ENCODE data around the gene GALNTL6.

GRCh38 chr4:171983935-171984805, 171.0 kb downstream of the GALNTL6 start:
- no peak for TF ChIP-seq POLR2A (IDR thresholded peaks at IDR 0.05)
- TF ChIP-seq CTCF (IDR thresholded peaks at IDR 0.05): no peak
- no peak for TF ChIP-seq EP300 (IDR thresholded peaks at IDR 0.05)
- no peak for TF ChIP-seq POLR2AphosphoS5 (IDR thresholded peaks at IDR 0.05)

Data from stomach (tissue), 4 donors.